GM12875 (cell line): ENCODE data around the gene ARHGEF10L.

Source experiments
- H3K4me3 ChIP-seq: one replicate; pipeline ENCODE4 v1.5.1; 2011; ENCODE audit warnings: low read depth, low read length, control low read depth
- TF ChIP-seq, protein P1 (sequence below): IDR thresholded peaks from 2 replicates; pipeline ENCODE4 v1.5.1; 2011; ENCODE audit warnings: low read depth, mild to moderate bottlenecking, control low read depth, inconsistent platforms, low read length, moderate library complexity, borderline replicate concordance; ENCODE audit not compliant: insufficient read depth

The ARHGEF10L gene

DNA sequence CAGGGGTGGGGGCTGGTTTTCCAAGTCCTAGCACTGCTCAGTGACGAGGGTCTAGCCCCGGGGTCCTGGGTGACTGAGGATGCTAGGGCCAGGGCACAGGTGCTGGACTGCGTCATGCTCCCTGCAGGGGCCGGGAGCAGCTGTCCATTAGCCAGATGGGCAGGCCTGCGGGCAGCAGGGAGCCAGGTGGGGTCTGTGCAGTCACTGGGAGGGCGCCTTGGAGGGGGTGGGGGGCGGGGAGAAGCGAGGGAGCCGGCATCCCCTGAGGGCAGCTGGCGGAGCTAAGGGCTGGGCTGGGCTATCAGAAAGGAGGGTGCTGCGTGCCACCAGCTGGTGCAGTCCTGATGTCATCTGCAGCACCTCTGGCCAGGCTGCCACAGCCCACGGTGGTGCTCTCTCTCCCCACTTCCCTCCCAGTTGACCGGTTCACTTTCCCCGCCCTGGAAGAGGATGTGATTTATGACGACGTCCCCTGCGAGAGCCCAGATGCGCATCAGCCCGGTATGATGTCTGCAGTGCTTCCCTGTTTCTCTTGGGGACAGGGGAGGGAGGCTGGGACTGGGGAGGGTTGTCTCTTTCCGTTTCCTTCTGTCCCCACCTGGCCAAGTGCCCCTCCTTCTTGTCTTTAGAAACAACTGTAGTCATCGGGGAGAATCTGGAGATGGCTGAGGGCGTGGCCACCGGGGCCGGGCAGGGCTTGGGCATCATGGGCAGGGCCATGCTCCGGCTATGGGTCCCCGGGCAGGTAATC is 63.8 kb downstream of the ARHGEF10L start:
- TF ChIP-seq, protein P1, sequence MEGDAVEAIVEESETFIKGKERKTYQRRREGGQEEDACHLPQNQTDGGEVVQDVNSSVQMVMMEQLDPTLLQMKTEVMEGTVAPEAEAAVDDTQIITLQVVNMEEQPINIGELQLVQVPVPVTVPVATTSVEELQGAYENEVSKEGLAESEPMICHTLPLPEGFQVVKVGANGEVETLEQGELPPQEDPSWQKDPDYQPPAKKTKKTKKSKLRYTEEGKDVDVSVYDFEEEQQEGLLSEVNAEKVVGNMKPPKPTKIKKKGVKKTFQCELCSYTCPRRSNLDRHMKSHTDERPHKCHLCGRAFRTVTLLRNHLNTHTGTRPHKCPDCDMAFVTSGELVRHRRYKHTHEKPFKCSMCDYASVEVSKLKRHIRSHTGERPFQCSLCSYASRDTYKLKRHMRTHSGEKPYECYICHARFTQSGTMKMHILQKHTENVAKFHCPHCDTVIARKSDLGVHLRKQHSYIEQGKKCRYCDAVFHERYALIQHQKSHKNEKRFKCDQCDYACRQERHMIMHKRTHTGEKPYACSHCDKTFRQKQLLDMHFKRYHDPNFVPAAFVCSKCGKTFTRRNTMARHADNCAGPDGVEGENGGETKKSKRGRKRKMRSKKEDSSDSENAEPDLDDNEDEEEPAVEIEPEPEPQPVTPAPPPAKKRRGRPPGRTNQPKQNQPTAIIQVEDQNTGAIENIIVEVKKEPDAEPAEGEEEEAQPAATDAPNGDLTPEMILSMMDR, result no peak
- H3K4me3 ChIP-seq, result no peak overlapping the region

DNA sequence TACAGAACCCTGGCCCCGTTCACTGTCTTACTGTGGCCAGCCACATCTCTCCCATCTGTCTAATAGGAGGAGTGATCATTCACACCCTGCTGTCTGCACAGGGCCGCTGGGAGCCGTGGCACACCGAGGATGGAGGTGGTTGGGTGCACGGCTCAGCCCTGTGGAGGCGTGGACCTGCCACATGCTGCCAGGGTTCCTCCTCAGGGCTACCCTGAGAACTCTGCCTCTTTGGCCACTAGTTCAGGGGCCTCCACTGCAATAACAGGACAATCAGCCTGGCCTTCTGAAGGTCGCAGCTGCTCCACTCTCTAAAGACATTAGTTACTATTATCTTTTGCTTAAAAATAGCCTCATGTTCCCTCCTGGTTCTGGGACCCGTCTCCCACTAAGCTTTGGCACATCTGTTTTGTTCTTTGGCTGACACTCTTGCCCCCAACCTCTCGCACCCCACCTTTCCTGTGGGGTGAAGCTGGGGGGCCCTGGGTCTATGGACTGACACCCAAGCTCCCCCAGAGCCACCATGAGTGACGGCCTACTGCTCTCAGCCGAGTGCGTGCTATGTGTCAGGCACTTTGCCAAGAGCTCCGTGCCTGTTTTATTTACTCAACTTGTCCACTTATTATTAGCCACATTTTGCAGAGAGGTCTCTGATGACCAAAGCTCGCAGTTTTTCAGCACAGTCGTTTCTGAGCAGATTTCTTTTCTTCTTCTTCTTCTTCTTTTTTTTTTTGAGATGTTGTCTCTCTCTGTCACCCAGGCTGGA is 66.3 kb downstream of the ARHGEF10L start:
- TF ChIP-seq, protein P1, result no peak
- no peak overlapping the region for H3K4me3 ChIP-seq

DNA sequence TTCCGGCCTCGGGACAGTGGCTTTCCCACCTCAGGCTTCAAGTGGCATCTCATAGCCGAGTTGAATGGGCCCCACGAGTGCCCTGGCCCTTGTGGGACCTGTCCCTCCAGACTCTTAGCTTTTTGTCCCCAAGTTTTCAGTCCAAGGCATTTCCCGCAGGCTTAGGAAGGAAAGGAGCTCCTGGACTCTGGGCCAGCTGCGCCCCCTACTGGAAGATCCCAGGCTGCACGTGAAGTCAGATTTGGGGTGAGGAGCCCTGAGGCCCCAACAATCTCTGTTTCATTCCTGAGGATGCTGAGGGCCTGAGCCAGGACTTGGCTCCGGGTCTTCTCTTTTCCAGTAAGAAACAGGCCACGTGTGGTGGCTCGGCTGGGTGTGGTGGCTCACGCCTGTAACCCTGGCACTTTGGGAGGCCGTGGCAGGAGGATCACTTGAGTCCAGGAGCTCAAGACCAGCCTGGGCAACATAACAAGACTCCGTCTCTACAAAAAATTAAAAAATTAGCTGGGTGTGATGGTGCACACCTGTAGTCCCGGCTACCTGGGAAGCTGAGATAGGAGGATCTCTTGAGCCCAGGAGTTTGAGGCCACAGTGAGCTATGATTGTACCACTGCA is 67.4 kb downstream of the ARHGEF10L start:
- TF ChIP-seq, protein P1, result peak; percentile 90

DNA sequence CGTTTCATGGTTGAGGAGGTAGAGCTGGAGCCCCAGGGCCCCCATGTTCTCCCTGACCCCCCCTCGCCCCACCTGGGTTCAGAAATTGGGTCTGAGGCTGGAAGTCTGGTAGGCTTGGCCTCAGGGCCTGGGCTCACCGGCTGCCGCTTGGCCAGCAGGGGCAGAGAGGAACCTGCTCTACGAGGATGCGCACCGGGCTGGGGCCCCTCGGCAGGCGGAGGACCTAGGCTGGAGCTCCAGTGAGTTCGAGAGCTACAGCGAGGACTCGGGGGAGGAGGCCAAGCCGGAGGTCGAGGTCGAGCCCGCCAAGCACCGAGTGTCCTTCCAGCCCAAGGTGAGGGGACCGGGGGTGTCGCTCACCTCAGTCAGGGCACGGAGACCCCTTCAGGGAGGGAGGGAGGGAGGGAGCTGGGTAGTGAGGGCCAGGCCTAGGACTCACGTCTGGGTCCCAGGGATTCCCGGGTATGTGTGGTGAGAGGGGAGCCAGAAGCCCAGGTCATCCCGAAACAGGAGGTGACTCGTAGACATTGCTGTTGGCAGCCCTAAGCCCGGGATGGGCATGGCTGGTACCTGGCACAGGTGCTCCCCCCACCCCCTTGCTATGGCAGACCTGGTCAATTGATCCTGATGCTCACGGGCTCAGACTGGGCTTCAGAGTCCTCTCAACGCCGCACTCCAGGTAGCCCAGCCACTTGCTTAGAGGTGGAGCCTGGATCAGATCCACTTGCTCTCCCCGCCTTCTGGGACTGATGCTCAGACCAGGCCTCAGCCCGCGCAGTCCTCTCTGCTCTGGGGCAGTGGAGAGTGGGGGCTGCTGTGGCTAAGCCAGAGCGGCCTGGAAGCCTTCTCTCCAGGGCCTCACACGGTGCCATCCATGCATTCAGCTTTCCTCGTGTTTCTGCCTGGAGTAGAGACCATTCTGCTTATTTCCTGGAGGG is 68.4 kb downstream of the ARHGEF10L start:
- TF ChIP-seq, protein P1, result no peak
- H3K4me3 ChIP-seq, result no peak overlapping the region

More for the DNA sequence above, 67.4 kb downstream of the ARHGEF10L start:
- H3K4me3 ChIP-seq, result no peak overlapping the region

DNA sequence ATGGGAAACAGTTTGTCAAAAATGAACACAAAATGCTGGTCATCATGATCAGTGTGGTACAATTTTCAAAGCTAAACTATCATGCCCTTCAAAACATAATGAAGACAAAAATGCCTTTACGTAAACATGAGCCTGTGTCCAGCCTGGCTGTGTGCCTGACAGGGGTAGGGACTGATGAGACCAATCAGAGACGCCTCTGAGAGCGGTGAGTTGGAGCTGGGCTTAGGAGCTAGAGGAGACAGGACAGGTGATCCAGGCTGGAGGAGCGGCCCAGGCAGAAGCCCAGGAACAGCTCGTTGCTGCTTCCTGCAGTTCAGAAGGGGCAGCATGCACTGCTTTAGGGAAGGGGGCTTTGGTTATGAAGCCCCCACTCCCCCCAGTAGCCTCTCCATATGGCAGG is 70.0 kb downstream of the ARHGEF10L start:
- H3K4me3 ChIP-seq, result no peak overlapping the region
- TF ChIP-seq, protein P1, result no peak

DNA sequence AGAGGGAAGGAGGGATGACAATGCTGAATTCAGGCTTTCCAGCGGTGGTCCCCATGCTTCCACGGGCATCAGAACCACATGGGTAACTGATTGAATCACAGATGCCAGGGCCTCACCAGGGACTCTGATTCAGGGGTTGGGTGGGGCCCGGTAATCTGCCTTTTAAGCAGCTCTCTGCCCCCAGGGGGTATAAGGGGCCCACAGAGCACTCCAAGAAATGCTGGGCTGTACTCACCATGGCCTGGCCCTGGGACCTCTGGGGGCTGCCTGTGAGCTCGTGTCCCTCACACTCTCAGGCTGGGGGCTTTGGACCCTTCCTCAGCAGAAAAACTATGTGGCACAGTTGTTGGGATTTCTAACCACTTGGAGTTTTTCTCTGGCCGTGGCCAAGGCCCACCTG is 70.6 kb downstream of the ARHGEF10L start:
- no peak overlapping the region for H3K4me3 ChIP-seq
- TF ChIP-seq, protein P1, result no peak
